GOT3 (cell line): ENCODE measurements around the gene MAP7.

Experiments
- DNase-seq: peaks from one replicate; lab custom pipeline; 2025; ENCODE audit warnings: mixed read lengths; lab: John Stamatoyannopoulos, UW

The MAP7 gene

DNA sequence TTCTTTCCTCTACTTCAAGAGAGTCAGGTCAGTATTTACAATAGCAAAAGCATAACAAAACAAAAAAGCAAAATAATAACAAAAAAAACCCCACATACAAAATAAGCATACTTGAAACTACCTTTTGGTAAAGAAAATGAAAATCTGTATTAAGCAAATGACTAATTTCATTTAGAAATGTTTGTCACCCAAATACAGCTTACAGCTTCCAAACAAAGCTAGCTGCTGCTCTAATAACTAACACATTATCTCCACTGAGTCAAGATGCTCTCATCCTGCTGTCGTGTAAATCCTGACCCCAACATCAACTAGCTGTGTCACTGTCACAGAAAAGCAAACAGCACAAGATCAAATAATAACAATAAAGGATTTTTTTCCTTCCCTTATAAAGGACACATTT is 21.7 kb downstream of the MAP7 start:
- no peak for DNase-seq

DNA sequence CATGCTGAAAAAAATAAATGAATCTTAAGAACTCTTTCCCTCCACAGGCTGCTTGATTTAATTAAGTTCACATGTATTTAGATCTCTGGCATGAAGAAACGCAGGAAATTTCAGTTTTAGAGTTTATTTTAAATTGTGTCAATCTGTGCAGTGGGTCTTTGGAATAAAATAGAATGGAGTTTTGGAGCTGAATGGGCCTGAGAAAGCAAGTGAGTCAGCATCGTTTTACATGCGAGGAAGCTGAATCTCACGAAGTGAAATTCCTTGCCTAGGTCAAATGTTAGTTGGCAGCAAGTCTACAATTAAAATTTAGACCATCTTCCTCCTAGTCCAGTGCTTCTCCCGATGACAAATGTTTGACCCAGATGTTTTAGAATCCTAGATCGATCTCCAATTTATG is 22.4 kb downstream of the MAP7 start:
- no peak for DNase-seq

DNA sequence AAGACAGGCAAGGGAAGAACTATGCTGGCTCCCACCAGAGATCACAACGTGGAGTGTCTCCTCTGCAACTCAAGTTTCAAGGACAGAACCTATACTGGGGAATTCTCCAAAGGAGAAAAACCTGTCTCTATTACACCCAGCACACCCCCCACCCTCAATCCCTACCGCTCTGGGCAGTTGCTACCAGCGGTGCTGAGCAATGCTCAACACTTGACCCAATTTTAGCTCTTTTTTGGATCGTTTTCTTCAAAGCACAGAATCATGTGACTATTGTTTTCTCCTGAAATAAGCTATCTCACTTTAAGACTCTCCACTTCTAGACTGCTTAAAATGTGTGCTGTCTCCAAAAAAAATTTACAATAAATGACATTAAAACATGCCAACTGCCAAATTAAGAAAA is 23.3 kb downstream of the MAP7 start:
- no peak for DNase-seq

DNA sequence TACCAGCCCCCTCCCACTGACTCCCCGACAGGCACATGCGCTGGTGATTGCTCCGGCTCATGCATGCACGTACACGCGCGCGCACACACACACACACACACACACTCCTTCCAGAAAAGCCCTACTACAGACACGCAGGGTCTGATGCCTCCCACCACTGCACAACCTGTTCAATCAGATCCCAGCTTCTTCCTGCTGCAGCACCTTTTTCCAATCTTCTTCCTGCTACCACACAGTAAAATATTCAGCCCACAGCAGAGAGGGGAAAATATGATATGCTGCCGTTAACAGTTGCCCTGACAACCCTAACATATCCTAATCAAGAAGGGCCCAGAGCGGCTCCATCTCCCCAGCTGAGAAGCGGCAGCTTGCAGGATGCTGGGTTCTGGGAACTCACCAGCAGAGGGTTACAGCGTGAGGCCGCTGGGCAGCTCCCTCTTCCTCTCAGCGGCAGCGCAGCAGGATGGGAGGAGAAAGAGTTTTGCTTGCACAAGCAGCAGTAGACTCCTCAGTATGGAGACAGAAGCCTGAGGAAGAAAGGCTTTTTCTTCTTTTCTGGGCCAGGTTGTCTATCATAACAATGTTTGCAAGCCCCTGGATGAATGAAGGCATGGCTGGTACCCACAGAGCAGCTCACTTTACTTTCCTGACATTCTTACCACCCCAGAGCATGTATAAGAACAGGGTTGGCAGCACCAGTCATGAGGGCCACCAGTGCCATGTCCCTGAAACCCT is 23.9 kb downstream of the MAP7 start:
- no peak for DNase-seq

DNA sequence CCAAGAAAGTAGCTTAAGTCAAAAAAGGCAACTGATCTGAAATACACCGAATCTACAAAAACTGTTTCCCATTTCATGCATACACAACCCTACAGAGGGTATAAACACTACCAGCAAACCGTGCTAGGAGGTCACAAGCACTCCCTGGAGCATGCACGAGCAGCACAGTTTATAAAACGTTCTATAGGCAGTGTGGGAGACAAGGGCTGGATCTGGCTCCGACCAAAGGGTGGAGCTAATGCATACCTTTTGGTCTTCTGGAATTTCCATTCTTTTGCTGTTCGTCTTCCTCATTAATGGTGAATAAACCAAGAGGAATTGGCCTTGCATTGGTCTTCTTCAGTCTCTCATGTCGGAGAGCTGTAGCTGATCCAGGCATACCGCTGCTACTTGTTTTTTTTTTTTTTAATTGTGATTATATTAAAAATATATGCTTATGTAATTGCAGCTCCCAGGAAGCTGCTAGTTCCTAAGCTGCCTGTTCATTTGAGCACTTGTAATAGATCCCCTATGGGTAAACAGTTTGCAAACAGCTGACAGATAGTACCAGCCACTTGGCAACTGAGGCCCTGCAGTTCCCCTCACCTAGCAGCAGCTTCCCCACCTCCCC is 24.5 kb downstream of the MAP7 start:
- DNase-seq: no peak

DNA sequence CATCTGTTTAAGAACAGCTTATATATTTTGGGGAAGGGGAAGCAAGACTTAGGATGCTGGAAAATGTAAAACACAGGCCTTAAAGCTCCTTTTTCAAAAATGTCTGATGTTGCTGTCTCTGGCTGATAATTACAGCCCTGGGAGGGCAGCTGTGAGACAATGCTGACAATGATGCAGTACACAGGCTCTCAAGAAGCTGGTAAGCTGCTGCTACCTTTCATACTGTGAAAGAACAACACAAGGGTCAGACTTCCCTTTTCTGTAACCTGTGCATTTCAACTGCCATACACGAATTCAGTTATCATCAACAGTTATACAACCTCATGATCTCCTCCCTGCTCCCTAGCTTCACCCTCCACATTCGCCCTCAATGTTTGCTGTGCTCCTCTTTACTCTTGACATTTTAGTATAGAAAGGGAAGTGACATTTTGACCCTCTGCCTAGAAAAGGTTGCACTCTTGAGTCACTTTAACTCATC is 25.2 kb downstream of the MAP7 start:
- no peak for DNase-seq

DNA sequence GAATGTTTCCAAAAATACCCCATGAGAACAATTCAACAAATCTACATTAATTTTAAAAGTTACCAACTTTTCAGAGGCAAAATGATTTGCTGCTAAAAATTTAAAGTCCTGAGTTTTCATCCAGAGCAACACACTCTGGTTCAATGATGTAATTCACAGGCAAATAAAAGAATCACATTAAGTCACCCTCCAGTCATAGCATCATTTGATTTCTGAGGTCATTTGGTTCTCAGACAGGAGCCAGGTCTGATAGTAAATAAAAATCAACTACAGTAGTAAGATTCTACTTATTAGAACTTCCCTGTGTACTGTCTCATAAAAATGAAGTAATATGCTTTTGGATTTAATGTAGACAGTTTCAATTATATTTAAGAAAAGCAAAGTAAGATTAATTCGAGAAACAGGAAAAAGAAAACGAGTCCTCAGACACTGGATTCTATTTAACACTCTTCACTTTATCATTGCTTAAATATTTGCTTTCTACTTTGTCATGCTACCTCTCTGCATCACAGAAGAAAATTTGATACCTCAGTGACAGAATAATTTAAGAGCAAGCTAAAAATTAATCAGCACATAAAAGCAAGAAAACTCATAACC is 25.8 kb downstream of the MAP7 start:
- DNase-seq: no peak

DNA sequence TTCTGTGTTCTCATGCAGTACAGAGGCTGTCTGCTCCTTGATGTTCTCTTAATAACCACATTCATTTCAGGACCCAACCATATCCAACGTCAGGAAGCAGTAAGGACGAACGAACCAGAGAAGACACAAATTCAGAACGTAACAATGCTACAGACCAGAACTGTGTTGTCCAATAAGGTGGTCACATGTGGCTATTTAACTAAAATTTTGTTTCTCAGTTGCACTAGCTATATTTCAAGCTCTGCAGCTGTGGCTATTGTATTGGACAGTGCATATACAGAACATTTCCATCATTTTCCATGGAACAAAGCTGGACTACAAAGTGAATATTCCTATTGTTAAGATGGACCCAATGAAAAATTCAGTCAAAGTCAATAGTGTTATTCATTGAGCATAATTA is 27.0 kb downstream of the MAP7 start:
- DNase-seq: no peak

DNA sequence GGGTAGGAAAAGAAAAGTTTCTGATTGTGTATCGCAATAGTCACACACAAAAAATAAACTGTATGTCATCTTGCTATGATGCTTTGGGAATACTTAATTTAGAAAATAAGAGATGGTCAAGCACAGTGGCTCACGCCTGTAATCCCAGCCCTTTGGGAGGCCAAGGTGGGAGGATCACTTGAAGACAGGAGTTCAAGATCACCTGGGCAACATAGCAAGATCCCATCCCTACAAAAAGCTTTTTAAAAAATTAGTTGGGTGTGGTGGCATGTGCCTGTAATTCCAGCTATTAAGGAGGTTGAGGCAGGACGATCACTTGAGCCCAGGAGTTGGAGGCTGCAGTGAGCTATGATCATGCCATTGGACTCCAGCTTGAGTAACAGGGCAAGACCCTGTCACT is 27.6 kb downstream of the MAP7 start:
- DNase-seq: no peak

DNA sequence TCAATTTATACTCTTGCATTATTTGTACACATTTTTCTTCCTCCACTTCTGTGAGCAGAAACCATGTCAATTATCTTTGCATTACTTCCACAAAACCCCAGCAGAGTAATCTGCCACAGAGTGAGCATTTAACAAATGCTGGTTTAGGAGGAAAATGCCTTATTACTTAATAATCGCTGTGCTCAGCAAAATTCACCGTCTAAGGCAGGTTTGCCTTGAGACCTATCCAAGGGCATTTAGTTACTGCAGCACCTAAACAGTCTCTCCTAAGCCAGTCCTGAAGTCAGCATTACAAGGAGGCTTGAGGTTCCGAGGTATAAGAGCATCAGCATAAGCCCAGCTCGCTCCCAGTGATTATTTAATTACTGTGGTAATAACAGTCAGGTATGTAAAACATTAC is 28.3 kb downstream of the MAP7 start:
- DNase-seq: no peak

DNA sequence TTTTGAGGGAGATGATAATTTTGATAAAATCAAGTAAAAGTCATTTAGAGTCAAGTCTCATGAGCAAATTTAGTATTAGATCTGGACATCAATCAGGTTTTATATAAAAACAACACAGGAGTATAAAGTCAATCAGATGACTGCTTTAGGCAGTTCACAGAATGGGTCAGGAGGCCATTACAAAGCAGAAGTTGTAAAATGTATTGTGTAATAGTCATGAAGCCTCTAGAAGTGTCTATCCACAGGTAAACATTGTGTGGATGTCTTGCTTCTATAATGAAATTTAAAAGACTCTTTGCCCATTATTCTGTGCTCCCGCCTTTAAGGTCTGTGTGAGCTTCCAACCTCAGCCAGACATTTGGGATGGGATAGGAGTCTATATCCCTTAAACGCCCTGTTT is 28.8 kb downstream of the MAP7 start:
- DNase-seq: no peak

DNA sequence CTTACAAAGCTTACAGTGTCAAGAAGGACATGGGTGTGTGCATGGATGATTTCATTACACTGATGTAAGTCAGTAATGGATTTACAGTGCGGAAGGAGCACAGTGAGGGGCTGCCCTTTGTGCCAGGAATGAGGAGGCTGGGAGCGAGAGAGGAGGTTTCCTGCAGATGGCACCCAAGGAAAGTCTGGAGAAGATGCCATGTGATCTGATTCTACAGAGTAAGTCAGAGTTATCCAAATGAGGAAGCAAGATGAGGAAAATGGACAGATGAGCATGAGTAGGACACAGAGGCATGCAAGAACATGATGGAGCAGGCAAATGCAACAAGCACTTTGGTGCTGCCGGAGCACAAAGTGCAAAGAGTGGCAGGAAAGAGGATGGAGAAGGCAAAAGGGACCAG is 29.7 kb downstream of the MAP7 start:
- no peak for DNase-seq

DNA sequence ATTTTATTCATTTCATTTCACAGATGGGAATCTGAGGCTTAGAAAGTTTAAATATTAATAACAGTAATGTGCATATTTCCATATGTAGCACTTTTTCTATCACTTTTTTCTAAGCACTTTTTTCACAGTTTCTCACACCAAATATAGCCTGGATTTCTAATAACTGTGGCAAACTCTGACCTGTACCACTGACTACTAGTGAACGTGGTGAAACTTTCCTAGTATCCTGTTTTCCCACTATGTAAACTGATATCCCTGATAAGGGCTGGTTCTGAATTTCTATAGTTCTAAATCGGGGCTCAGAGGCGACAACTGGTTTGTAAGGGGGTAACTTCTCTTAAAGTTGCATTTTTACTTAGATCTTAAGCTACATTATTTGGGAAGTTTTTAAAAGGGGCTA is 32.6 kb downstream of the MAP7 start:
- no peak for DNase-seq

DNA sequence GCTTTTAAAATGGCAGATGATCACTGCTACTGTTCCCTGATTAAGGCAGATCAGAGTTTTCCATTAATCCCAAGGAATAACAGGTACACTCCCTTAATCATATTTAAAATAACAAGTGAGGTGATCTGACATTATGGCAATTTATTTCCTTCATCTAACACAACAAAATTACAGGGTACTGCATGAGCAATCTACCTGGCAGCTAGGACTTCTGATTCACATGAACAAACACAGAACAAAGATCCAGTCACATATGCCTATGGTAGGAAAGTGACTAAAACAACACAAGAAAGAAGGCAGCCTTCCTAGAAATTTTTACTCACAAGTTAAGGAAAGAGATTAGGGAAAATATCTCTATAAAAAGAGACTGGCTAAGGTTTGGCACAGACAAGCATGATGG is 33.2 kb downstream of the MAP7 start:
- DNase-seq: no peak

DNA sequence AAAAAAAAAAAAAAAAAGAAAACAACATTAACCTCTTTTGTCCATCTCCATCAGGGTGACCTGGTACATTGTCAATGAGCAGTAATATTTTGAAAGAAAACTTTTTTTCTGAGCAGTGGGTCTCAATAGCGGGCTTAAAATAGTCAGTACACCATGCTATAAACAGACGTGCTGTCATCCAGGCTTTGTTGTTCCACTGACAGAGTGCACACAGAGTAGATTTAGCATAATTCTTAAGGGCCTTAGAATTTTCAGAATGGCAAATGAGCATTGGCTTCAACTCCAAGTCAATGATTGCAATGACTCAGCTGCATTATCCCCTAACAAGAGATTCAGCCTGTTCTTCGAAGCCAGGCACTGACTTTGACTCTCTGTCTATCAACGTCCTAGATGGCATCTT is 35.6 kb downstream of the MAP7 start:
- DNase-seq: no peak

DNA sequence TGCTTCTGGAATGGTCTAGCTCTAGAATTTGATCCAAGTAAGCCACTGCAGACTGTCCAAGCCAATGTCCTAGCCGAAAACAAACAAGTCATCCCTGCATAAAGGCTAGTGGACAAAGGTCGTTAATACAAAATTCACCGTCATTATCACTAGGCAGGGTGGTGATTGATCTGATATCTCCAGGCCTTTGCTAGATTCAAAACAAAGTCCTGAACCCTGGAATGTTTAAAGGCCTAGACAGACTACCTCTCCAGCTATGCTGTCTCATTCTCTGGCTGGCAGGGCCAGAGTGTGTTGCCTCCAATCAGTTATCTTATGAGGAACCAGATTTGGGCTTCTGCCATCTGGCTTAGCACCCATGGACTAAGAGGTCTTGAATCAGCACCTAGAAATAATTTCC is 38.3 kb downstream of the MAP7 start:
- DNase-seq: no peak

DNA sequence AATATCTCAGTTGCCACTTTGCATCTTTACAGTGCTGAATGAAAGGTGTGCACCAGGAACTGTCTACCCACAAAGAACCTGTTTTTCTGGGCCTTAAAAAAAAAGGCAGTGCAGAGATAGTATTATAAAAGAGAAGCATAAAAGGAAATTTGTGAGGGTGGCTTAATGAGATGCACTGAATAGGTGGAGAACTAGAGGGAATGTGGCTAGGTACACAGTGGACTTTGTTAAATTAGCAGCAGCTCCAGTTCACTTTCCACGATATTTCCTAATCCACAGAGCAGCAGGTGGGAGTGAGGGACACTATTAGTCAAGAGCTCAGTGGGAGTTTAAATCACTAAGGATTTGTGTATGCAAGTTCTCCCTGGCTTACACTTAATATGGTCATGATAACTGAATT is 38.8 kb downstream of the MAP7 start:
- DNase-seq: no peak

DNA sequence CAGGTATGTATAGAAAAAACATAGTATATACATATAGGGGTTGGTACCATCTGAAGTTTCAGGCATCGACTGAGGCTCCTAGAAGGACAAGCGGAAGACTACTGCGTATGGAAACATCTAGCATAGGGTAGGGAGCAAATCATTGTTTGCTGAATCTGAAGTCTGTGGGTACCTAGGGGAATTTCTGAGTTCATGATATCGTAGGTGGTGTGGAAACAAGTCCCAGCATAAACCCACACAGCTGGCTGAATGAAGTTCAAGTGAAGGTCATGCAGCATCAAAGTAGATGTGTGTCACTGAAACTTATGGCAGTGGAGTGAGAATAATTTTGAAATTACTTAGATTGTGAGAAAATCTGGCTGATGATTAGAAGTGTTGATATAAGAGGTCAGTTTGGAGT is 39.4 kb downstream of the MAP7 start:
- no peak for DNase-seq

DNA sequence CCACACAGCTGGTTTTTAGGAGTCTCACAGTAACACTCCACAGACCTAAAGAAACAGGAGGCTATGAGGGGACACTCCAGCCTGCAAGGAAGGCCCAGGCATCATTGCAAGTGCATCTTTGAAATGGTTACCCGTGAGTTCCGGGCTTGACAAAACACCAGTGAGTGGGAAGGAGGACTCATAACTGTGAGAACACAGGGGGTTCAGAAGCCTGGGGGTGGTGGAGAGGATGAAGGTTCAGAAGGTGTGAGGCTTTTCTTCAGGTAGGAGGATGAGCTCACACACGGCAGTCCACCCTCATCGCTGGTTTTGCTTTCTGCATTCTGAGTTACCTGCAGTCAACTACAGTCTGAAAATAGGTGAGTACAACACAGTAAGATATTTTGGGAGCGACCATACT is 39.9 kb downstream of the MAP7 start:
- DNase-seq: no peak

DNA sequence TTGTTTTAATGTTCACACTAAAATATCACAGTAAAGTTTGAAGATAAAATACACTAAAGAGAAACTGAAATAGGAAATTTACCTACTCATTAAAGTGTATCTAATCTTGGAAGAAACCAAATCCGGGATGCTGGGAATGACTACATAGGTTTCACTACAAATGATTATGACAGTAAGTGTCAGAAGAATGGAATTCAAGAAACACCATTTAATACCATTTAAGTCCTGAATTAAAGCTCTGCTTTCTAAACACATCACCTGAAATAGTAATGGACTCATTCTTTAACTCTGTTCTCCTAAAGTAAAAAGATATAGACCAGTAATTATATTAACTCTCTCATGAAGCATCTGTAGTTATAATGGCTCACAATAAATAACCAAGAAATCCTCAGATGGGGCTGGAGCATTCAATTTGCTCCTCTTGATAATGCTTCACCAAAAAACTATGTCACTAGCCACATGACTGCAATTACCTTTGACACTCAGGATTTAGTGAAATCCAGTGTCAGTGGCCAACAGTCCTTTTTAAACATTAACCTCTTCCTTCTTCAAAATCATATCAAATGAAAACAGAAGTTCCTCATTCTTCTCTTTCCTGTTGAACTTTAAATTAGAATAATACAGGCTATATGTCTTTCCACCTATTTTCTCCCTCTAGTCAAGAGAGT is 41.4 kb downstream of the MAP7 start:
- DNase-seq: no peak

DNA sequence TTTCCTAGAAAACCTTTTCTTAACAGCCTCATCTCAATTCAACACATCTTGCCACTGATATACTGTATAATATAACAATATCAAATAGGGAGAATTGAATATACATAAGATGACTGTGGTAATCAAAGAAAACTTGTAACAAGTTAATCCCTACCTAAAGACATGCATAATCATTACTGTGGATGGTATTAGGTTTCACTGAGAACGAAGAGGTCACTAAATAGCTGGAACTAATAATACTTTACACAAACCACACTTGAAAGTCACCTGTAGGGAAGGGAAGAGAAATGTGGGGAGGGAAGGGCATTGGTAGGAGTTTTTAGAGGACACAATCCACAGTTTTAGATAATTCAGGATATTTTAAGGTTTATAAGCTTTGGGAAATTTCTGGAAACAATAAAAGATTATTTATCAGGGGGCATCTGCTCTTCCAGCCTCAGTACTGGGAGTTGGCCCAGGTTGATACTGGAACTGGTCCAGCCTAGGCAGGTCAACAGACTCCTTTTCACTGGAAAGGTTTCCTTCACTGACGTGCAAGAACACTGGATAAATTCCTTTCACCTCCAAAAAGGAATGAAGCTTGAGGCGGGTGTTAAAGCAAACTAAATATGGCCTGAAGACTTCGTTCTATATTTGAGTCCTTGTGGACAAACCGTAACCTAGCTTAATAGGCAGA is 44.0 kb downstream of the MAP7 start:
- no peak for DNase-seq

DNA sequence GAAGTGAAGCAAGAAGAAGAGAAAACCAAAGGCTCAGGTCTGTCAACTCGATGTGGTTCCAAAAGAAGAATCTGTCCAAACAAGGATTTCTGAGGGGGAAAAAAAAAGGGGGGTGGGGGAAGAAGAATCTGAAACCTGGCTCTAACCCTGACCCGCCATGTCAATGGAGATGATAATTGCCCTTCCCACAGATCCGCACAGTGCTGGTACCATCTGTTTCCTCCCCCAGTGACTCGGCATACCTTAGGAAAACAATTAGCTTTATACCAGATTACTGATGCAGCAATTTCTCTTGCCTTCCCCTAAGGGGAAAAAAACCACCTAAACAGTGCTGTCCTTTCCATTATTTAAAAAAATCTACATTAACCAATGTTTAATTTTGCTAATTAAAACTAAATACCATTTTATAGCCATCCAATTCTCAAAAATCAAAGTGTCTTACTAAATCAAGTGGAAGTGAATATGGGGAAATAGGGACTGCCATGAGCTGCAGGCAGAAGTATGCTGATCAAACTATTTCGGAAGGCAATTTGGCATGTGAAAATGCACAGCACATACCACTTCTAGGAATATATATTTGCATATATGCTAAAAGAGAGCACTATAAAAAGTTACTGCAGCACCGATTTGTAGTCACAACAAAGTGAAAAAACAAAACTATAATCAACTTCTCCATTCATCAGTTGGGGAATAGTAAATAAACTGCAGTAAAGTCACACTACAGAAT is 46.8 kb downstream of the MAP7 start:
- DNase-seq: no peak
